Tibial nerve (tissue), 3 donors: Measurements from ENCODE around the gene TIMM13.

Source experiments
- POLR2A ChIP-seq, 2 donors: fragments of 450-650 bp; IDR thresholded peaks; one replicate each; pipeline ENCODE4 v1.6.1; 2017; ENCODE audit warnings: antibody characterized with exemption in 2 of 2, mild to moderate bottlenecking in 2 of 2, moderate library complexity in 2 of 2
- TF ChIP-seq, protein P1 (sequence below), 5 experiments: fragments of 200-600 bp in 3 of 5; fragments of 450-650 bp in 2 of 5; sonication (generic) in 3 of 5; IDR thresholded peaks; one replicate each; pipeline ENCODE4 v1.5.1; 2016 to 2019; ENCODE audit warnings: antibody characterized with exemption in 5 of 5, mild to moderate bottlenecking in 3 of 5, moderate library complexity in 2 of 5

DNA sequence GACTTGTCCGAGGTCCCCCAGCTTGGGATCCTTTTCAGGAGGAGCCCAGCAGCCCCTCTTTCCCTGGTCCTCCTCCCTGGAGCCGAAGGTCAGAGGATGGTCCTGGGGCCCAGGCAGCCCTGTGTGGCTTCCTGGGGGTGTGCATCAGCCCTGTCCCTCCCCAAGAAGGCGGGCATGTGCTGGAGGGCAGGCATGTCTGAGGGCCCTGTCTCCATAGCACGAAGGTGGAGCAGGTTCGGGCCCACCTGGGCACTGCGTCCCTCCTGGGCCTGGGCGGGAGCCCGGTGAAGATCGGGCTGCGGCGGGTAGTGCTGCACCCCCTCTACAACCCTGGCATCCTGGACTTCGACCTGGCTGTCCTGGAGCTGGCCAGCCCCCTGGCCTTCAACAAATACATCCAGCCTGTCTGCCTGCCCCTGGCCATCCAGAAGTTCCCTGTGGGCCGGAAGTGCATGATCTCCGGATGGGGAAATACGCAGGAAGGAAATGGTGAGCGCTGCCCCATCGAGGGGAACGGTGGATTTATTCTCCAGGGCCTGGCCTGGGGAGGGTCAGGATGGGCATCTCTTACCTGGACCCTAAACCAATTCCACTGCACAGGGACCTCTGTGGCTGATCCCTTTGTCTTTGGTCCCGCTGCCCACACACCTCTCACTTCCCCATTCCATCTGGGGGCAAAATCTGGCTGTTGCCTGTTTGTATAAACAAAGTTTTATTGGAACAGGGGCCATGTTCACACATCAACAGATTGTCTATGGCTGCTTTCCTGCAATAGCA lies 10.9 kb downstream of the TIMM13 start:
- TF ChIP-seq, protein P1, sequence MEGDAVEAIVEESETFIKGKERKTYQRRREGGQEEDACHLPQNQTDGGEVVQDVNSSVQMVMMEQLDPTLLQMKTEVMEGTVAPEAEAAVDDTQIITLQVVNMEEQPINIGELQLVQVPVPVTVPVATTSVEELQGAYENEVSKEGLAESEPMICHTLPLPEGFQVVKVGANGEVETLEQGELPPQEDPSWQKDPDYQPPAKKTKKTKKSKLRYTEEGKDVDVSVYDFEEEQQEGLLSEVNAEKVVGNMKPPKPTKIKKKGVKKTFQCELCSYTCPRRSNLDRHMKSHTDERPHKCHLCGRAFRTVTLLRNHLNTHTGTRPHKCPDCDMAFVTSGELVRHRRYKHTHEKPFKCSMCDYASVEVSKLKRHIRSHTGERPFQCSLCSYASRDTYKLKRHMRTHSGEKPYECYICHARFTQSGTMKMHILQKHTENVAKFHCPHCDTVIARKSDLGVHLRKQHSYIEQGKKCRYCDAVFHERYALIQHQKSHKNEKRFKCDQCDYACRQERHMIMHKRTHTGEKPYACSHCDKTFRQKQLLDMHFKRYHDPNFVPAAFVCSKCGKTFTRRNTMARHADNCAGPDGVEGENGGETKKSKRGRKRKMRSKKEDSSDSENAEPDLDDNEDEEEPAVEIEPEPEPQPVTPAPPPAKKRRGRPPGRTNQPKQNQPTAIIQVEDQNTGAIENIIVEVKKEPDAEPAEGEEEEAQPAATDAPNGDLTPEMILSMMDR (IDR thresholded peaks at IDR 0.05), result no peak
- no peak for TF ChIP-seq POLR2A (IDR thresholded peaks at IDR 0.05)
